SK-MEL-5 (cell line): ENCODE measurements around the gene ANO9. TPM values are rescaled to one million over a fixed set of nuclear protein-coding genes. Genes with fewer than 3 reads are reported as not detected.

Source experiments
- DNase-seq: peaks from one replicate; pipeline ENCODE4 v3.0.0-alpha.2; 2016; ENCODE audit warnings: low read depth, low spot score
- in situ Hi-C: cut with HindIII; loops from 2 replicates; pipeline ENCODE4 v1.10.0; 2016; ENCODE audit warnings: low sequenced_read_pairs, high pct_unique_total_duplicates, low pct_unique_long_range_greater_than_20kb
- total RNA-seq: library from RNA; depleted of rRNA; stranded (reverse); fragments of >200 nt; shearing (Covaris generic); gene quantifications from 2 replicates; pipeline ENCODE4 v1.2.3, GENCODE V29; 2014

Gene ANO9
- total RNA-seq, 1 experiment from 2014 or later: not detected

DNA sequence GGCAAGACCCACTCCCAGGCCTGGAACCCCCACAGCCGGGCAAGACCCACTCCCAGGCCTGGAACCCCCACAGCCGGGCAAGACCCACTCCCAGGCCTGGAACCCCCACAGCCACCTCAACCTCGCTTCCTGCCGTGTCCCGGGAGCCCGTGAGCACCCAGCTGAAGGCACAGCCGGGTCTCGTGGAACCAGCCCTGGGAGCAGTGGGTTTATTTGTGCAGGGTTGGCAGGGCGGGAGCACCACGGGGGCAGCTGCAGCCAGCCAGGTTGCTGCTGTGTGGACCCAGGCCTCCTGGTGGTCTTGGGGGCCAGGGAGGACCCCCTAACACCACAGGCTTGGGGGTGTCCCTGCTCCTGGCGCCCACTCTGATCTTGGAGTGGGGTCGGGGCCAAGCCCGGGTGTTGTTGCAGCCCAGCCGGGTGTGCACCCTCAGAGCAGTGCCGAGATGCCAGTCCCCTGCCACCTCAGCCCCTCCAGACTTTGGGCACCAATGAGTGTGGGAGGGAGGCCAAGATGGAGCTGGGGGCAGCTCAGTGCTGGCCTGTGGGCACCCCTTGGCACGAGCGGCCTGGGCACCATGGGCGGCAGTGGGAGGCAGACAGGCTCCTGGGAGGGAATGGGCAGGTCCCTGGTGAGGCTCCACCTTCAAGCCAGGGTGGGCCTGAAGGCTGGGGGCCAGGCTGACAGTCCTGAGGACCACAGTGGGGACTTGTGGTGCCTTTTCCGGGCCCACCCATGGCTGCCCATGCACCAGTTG, 56.0 kb downstream of the ANO9 start:
- DNase-seq: no peak
- in situ Hi-C loops: no loop called here

DNA sequence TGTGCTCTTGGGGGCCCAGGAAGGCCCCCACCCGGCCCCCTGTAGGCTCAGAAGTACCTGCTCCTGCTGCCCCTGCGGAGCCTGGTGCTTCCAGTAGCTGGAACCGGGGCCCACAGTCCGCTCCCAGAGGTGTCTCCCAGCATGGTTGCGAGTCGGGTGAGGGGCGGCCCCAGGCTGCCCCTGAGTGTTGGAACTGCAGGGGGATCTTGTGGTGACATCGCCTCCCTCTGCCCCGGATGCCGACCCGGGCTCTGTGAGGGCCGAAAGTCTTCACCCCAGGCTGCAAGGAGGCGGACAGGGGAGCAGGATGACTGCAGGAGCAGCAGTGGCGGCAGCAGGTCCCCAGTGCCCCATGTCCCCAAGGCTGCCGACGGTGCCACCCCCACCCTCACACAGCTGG, 57.3 kb downstream of the ANO9 start:
- in situ Hi-C loops: no loop called here
- DNase-seq: no peak

DNA sequence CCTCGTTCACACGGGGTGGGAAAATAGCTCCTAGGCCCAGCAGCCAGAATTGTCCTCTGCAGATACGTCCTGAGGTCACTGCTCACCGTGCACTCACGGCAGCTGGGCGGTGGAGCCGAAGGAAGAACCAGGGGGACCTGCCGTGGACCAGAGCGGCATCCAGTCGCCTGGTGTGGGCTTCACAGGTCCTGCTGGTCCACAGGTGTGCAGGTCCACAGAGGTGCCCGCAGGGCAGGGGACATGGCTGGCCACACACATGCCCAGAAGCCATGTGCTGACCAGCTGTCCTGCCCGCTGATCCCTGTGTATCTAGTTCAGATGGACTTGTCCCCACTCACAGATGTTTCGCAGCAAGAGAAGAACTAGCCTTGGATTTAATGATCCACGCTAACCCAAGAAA, 58.4 kb downstream of the ANO9 start:
- DNase-seq: no peak
- in situ Hi-C loops: no loop called here

DNA sequence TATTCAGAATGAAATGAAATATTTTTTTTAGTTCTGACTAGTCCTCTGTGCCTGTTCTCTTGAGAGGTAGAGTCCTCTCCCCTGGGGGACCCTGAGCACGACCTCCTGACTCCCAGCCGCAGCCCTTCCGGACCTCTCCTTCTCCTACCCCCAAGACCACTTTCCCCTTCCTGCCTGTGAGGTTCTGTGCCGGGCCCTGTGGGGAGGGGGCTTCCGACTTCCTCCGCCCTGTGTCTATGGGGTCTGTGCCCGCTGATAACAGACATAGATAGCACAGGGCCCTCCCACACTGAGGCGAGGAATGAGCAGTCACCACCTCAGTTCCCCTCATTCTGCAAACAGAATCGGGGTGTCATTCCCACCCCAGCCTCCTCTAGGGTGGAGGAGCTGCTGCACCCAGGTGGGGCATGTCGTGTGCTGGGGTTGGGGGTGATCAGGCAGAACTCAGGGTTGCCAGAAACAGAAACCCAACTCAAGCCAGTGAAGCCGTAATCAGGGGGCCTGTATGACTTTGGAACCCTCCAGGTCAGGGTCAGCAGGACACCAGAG, 59.7 kb downstream of the ANO9 start:
- DNase-seq: no peak
- in situ Hi-C loops: no loop called here

DNA sequence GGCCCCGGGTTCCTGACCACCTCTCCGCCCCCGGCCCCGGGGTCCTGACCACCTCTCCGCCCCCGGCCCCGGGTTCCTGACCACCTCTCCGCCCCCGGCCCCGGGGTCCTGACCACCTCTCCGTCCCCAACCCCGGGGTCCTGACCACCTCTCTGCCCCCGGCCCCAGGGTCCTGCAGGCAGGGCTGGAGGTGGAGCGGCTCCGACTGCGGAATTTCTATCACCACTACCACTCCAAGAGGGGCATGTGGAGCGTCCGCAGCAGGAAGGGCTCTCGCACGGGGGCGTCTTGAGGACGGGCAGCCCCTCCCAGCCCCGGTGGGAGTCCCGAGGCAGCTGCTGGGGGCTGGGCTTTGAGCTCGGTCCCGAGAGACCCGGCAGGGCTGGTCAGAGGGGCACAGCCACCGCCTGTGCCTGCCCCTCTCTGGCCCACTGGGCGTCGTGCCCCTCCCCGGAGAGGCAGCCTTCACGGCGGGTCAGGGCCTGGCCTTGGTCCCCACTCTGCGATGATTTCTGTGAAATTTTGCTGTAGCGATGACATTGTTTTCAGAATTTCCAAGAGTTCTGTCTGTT, 60.2 kb downstream of the ANO9 start:
- in situ Hi-C loops: no loop called here
- no peak for DNase-seq

DNA sequence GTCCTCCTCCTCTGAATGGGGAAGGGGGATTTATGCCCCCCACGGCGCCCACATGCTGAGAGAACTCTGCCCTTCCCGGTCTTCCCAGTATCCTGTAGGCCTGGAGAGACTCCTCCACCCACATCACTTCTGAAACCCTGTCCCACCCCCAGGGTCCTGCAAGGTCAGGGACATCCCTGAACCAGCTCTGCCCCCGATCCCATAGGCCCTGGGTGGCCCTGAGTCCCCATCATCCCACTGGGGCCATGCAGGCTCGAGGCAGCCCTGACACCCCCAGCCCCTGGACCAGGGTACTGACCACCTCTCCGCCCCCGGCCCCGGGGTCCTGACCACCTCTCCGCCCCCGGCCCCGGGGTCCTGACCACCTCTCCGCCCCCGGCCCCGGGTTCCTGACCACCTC, 60.8 kb downstream of the ANO9 start:
- in situ Hi-C loops: no loop called here
- DNase-seq: no peak

DNA sequence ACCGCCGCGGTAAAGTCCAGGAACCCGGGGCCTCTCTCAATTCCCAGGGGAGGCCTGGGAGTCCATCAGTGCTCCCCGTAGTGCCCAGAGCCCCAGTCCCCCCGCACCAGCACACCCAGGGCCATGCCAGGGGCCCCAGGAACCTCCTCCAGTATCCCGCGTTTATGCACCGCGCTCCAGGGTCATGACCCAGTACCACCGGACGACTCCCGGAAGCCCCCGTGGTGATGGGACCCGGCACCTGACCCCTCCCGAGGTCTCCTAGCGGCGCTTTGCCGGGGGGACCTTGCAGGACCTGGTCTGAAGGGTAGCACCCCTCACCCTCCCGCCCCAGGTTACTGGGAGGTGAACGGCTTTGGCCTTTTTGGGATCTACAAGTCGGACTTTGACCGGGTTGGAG, 61.3 kb downstream of the ANO9 start:
- DNase-seq: no peak
- in situ Hi-C loops: no loop called here

DNA sequence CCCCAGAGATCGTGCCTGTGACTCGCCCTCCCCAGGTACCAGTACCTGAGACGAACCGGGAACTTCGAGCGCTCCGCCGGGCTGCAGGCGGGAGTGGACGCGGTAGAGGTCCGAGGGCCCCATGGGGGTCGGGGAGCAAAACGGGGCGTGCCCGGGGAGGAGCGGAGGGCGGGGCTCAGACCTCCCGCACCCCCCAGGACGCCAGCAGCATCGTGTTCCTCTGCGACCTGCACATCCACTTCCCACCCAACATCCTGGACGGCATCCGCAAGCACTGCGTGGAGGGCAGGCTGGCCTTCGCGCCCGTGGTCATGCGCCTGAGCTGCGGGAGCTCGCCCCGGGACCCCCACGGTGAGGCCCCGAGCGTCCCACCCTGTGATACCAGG, 61.7 kb downstream of the ANO9 start:
- in situ Hi-C loops: no loop called here
- DNase-seq: no peak

DNA sequence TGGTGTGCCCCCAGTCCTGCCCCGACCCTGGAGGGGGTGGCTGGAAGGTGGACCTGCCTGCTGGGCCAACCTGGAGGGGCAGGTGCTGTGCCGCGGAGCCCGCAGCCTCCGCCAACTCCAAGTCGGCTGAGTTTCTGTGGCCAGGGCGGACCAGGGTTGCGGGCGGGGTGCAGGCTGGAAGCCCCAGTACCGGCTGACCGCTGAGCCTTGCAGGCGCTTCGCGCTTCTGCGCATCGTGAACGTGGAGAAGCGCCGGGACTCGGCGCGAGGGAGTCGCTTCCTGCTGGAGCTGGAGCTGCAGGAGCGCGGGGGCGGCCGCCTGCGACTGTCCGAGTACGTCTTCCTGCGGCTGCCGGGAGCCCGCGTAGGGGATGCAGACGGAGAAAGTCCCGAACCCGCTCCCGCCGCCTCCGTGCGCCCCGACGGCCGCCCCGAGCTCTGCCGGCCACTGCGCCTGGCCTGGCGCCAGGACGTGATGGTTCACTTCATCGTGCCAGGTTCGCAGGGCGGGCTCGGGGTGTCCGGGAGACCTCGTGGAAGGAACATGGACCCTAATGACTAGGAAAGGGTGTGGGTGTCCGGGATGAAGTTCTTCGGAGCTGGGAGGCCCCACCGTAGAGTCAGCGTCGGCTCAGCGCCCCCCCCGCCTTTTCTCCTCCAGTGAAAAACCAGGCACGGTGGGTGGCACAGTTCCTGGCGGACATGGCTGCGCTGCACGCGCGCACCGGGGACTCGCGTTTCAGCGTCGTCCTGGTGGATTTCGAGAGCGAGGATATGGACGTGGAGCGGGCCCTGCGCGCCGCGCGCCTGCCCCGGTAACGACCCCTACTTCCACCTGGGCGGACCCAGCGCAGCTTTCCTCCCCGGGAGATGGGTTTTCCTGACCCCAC, 62.4 kb downstream of the ANO9 start:
- in situ Hi-C loops: no loop called here
- DNase-seq: no peak

DNA sequence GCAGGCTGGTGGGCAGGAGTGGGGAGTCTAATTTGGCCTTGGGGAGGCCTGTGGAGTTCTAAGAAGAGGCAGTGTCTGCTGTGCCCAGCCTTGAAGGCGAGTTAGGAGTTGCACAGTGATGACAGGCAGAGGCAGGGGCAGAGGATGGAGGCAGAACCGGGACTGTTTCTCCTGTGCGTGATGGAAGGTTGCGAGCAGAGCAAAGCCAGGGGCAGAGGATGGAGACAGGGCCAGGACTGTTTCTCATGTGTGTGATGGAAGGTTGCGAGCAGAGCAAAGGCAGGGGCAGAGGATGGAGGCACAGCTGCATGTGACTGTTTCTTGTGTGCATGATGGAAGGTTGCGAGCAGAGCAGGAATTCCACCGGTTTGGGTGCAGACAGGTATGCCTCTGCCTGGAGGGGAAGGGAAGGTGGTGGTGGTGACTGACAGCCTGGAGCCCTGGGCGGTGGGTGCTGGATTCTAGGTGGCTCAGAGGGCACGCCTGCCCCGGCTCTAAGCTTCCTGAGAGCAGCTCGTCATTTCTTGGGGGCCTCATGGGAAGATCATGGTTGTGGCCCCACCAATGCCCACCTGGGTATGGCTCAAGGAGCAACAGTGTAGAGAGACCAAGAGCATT, 63.8 kb downstream of the ANO9 start:
- in situ Hi-C loops: no loop called here
- DNase-seq: no peak

DNA sequence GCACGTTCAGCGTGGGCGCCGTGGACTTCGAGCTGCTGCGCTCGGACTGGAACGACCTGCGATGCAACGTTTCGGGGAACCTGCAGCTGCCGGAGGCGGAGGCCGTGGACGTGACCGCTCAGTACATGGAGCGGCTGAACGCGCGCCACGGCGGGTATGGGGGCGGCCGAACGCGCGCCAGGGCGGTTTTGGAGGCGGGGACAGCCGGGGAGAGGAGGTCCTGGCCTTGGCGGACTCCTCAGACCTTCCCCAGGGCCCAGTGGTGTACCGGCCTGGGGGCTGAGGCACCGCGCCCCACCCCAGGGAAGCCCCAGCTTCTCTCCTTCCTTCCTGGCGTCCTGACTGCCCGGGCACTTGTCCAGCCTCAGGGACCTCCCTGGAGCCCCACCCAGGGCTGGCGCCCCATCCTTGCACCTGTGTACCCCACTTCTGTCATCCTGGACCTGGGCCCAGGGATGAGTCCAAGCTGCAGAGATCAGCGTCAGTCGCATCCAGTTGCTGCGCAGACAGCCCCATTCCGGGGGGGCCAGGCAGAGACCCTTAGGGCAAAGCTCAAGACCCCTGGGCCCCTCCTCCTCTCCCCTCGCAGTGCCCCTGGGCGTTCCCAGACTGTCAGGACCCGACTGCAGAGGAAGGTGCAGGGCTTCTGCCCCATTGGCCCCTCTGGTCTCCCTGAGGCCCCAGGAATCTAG, 64.5 kb downstream of the ANO9 start:
- in situ Hi-C loops: no loop called here
- no peak for DNase-seq

DNA sequence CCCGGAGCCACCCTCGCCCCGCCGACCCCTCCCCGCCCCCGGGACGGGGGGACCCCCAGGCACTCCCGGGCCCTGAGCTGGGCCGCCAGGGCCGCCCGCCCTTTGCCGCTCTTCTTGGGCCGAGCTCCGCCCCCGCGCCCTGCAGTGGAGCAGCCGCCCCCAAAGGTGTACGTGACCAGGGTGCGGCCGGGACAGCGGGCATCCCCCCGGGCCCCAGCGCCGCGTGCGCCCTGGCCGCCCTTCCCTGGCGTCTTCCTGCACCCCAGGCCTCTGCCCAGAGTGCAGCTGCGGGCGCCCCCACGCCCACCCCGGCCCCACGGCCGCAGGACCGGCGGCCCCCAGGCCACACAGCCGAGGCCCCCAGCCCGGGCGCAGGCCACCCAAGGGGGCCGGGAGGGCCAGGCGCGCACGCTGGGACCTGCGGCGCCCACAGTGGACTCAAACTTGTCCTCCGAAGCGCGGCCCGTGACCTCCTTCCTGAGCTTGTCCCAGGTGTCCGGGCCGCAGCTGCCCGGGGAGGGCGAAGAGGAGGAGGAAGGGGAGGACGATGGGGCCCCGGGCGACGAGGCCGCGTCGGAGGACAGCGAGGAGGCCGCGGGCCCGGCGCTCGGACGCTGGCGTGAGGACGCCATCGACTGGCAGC, 65.2 kb downstream of the ANO9 start:
- no peak for DNase-seq
- in situ Hi-C loops: no loop called here

DNA sequence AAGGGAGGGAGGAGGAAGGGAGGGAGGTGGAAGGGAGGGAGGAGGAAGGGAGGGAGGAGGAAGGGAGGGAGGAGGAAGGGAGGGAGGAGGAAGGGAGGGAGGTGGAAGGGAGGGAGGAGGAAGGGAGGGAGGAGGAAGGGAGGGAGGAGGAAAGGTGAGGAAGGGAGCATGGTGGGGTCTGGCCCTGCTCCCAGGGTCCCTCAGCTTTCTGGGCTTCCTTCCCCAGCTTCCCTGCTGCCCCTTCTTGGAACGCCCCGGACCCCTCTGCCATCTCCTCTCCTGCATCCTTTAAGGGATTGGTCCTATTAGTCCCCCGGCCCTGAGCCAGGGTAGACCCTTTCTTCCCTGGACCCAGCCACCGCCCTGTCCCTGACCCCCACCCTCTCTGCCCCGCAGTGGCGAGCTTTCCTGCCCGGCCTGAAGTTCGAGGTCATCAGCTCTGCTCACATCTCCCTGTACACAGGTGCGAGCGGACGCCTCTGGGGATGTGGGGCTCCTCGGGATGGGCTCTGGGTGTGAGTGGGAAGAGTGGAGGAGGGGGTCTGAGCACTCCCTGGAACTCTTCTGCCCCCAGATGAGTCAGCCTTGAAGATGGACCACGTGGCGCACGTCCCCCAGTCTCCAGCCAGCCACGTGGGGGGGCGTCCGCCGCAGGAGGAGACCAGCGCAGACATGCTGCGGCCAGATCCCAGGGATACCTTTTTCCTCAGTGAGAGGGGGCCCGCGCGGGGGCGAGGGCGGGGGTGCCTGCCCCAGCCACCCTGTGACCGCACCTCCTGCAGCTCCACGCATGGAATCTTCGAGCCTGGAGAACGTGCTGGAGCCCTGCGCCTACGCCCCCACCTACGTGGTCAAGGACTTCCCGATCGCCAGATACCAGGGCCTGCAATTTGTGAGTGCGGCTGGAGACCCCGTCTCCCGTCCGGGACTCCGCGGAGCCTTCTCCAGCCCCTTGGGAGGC, 66.5 kb downstream of the ANO9 start:
- in situ Hi-C loops: no loop called here
- no peak for DNase-seq

DNA sequence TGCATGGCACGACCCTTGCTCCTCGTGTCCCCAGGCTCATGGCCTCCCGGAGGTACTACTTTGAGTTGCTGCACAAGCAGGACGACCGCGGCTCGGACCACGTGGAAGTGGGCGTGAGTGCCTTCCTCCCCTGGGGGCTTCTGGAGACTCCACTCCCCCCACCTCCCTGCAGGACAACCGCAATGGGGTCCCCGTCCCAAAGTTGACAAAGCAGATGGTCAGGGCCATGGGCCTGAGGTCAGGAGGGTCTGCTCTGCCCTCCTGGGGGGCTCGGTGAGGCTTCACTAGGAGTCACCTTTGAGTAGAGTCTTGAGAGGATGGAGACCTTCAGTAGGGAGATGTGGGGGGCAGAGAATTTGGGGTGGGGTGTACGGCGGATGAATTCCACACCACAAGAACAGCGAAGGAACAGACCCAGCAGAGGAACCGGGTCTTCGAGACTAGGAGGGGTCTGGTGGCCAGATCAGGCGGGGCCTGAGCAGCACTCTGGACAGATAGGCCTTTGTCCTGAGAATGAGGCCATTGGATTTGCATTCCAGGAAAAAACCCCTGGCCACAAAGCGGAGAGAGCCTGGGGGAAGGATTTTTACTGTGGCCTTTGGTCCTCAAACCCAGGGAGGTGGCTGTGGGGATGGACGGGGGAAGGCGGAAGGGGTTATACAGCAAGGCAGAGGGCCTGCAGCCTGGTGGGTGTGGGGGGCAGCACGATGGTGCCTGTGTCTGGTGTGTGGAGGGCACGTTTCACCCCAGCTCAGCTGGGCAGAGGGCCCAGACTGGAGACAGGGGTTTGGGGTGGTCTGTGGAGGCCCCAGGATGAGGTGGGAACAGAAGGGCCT, 67.9 kb downstream of the ANO9 start:
- DNase-seq: peak; percentile 84
- in situ Hi-C loops: no loop called here
